HEK293T (cell line): Measurements from ENCODE around the gene PSMB4.
"Not testable (repeated sequence)": the region's sequence is repeated elsewhere in the genome, so short reads cannot be mapped to it uniquely, and the experiment has no call there.

Experiments
- FOXA1 ChIP-seq: fragments of 450-650 bp; IDR thresholded peaks from 2 replicates; pipeline ENCODE4 v1.6.1; 2016; ENCODE audit warnings: mild to moderate bottlenecking
- FOXK2 ChIP-seq: fragments of 450-650 bp; IDR thresholded peaks from 2 replicates; pipeline ENCODE4 v1.6.1; 2016; ENCODE audit warnings: mild to moderate bottlenecking
- ZNF384 ChIP-seq: fragments of 450-650 bp; IDR thresholded peaks from 2 replicates; pipeline ENCODE4 v1.6.1; 2016

GRCh38 chr1:151390221-151391078 is 8.9 kb upstream of the PSMB4 start:
- not testable (repeated sequence) for TF ChIP-seq FOXA1, FOXK2
- peak; percentile 61; the same call in 1 of the 2 replicates for TF ChIP-seq ZNF384
